ENCODE measurements around the gene NPAS3. TPM values are rescaled to one million over a fixed set of nuclear protein-coding genes. Genes with fewer than 3 reads are reported as not detected.

The NPAS3 gene
- total and polyA plus RNA-seq, 11 donors: 0.15 to 3.4 (median 0.92) TPM

GRCh38 chr14:33767586-33768457, 829.1 kb downstream of the NPAS3 start:
- TF ChIP-seq POLR2A (IDR thresholded peaks at IDR 0.05) (no peak), CTCF (IDR thresholded peaks at IDR 0.05) (no peak)
- DNase-seq (no peak), ATAC-seq (peak in 2 of 4 donors; percentile 15 to 39)
- Histone ChIP-seq H3K36me3 (no peaks in the 10 kb centered on the region), H3K4me3 (no peak overlapping the region), H3K9me3 (no peaks in the 10 kb centered on the region), H3K27me3 (no peaks in the 10 kb centered on the region), H3K27ac (peak overlapping the region in 6 of 12 donors; percentile 2 to 49 (median 30)), H3K4me1 (peaks cover 0 to 32% (median 9%) of the 10 kb centered on the region in 12 donors)
- intact Hi-C loops (cut with DNase I): no loop called here
- WGBS, 4 donors: 75 to 81% (median 79%) methylated on average over 7 of the region's 7 CpGs

DNA sequence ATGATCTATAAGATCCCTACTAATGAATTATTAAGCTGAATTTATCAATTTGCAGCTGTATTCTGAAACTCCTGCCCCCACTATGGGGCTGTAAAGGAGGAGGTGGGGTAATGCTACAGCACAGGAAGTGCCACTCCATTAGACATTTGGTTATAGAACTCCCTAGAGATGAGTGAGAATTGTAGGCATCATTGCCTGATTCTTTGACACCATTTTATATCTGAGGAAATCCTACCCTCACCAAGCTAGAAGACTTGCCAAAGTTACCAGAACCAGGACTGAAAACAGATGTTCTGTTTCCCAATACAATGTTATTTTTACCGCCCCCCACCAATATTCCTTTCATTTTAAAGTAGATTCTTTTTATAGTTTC, 829.8 kb downstream of the NPAS3 start:
- H3K9me3 ChIP-seq: no peaks in the 10 kb centered on the region
- H3K4me3 ChIP-seq: no peak overlapping the region
- no peaks in the 10 kb centered on the region for H3K27me3 ChIP-seq
- WGBS, 4 donors: 41 to 94% (median 70%) methylated on average over 1 of the region's 1 CpG
- no peaks in the 10 kb centered on the region for H3K36me3 ChIP-seq
- H3K27ac ChIP-seq: peak overlapping the region in 6 of 12 donors; percentile 2 to 49 (median 30)
- peaks cover 0 to 29% (median 9%) of the 10 kb centered on the region in 12 donors for H3K4me1 ChIP-seq
- TF ChIP-seq CTCF (IDR thresholded peaks at IDR 0.05) (no peak), POLR2A (IDR thresholded peaks at IDR 0.05) (no peak)
- intact Hi-C loops (cut with DNase I): no loop called here
- ATAC-seq (no peak), DNase-seq (no peak)

DNA sequence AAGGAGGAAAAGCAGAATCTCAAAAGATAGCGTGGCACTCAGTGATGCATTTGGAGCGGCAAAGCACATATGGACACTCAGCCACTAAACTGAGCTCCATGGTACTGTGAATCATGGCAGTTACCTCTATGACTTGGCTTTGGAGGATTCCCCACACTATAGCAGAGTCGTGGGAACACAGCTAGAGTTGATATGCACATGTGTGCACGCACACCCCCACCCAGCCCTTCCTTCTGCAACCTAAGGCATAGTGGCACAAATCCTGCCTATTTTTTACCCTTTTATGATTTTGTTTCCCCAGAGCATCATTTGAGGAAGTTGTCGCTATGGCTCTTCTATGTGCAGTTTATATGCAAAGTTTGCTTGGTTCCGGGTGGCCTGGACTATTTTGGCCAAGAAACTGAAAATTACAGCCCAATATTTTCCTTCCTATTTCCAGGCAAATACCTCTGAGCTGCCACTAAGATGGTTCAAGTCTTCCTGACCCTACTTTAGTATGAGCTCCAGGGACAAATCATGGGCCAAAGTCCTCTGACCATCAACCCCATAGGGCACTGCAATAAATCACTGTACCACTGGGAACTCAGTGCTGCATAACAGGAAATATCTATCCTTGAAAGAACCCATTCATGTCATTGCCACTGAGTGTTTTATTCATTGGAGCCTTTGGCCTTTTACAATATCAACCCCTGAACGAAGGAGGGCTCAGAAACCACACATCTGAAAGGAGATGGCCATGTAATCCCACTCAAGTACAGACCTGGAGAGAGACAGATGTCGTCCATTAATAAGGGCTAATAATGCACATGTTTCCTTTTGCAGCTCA, 834.7 kb downstream of the NPAS3 start:
- Histone ChIP-seq H3K4me1 (peaks cover 0 to 5% (median 0%) of the 10 kb centered on the region in 12 donors), H3K4me3 (no peak overlapping the region), H3K27ac (no peak overlapping the region), H3K9me3 (no peaks in the 10 kb centered on the region), H3K27me3 (no peaks in the 10 kb centered on the region), H3K36me3 (no peaks in the 10 kb centered on the region)
- TF ChIP-seq POLR2A (IDR thresholded peaks at IDR 0.05): no peak
- no peak for TF ChIP-seq CTCF (IDR thresholded peaks at IDR 0.05)
- intact Hi-C loops (cut with DNase I): no loop called here
- WGBS, 4 donors: 88 to 94% (median 91%) methylated on average over 8 of the region's 8 CpGs
- DNase-seq: no peak
- ATAC-seq: no peak

DNA sequence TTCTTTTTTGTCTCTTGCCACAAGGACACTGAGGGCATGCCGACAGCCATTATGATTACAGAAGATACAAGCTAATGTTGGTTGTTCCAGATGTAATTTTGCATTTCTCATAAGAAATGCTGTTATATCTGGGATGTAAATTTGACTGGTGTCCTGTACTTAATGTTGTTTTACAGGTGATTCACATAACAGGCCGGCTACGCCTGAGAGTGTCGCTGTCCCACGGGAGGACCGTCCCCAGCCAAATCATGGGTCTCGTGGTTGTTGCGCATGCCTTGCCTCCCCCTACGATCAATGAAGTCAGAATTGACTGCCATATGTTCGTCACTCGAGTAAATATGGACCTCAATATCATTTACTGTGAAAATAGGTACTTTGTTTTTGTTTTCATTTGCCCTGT, 835.5 kb downstream of the NPAS3 start:
- ATAC-seq (no peak), DNase-seq (no peak)
- no peaks in the 10 kb centered on the region for H3K27me3 ChIP-seq
- no peaks in the 10 kb centered on the region for H3K36me3 ChIP-seq
- intact Hi-C loops (cut with DNase I): no loop called here
- TF ChIP-seq CTCF (IDR thresholded peaks at IDR 0.05): no peak
- TF ChIP-seq POLR2A (IDR thresholded peaks at IDR 0.05): no peak
- 92 to 97% (median 96%) methylated on average over 11 of the region's 11 CpGs for WGBS, 4 donors
- no peak overlapping the region for H3K4me3 ChIP-seq
- H3K27ac ChIP-seq: no peak overlapping the region
- no peaks in the 10 kb centered on the region for H3K4me1 ChIP-seq
- H3K9me3 ChIP-seq: no peaks in the 10 kb centered on the region
